GM12865 (cell line): ENCODE measurements around the gene YWHAQ.

Experiments used
- DNase-seq: peaks from one replicate; pipeline ENCODE4 v3.0.0; 2010; ENCODE audit warnings: low read depth
- H3K4me3 ChIP-seq: 2 replicates; pipeline ENCODE4 v1.5.1; 2011; ENCODE audit warnings: mild to moderate bottlenecking, low read depth, low read length, control low read depth
- CTCF ChIP-seq: IDR thresholded peaks from 2 replicates; pipeline ENCODE4 v1.5.1; 2011; ENCODE audit warnings: low read length, control low read depth, low read depth, inconsistent platforms; ENCODE audit not compliant: insufficient read depth; ENCODE audit errors: missing control alignments

YWHAQ gene

DNA sequence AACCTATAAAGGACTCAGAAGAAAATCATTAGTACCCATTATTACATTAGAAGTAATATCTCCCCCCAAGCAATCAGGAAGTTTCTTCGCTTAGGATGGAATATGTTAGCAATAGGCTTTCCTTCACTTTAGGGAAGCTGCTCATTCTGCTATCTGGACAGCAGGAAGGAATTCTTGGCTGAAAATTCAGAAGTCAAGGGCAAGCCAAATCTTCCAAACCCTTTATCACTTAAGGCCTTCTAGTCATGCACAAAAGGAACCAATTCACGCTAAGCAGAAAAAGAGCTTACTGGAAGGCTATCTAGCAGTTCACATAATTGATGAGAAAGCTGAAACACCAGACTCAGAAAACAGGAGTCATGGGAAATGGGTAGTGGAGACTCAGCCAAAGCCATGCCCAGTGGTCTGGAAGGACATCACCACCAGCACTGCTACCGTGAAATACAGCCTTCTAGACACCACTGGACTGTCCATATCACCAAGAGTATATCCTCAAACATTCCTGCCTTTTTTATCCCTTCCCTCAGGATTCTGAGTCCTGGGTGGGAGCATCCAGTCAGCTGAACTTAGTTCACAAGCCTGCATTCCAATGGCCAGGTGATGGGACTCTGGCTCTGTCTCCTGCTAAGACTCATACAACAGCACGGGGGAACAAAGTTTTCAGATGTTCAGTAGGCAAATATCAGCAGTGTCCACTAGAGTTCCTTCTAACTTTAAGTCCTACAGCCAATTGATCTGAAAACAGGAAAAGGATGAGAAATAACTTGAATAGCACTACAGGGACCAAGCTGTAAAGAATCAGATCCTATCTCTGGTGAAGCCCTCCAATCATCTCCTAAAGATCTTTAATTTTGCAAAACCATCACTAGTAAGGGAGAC lies 60.4 kb downstream of the YWHAQ start:
- no peak for DNase-seq

GRCh38 chr2:9565436-9566153 lies 65.2 kb downstream of the YWHAQ start:
- TF ChIP-seq CTCF: no peak
- H3K4me3 ChIP-seq: no peak overlapping the region
- DNase-seq: peak; percentile 22

More for the DNA sequence above, 60.4 kb downstream of the YWHAQ start:
- H3K4me3 ChIP-seq: no peak overlapping the region
- no peak for TF ChIP-seq CTCF

- DNase-seq: no peak
- H3K4me3 ChIP-seq: no peak overlapping the region
- no peak for TF ChIP-seq CTCF
Measured at GRCh38 chr2:9560628-9561027, 70.2 kb downstream of the YWHAQ start.

GRCh38 chr2:9558948-9559381 lies 71.8 kb downstream of the YWHAQ start:
- H3K4me3 ChIP-seq: no peak overlapping the region
- TF ChIP-seq CTCF: no peak
- peak; percentile 24 for DNase-seq

DNA sequence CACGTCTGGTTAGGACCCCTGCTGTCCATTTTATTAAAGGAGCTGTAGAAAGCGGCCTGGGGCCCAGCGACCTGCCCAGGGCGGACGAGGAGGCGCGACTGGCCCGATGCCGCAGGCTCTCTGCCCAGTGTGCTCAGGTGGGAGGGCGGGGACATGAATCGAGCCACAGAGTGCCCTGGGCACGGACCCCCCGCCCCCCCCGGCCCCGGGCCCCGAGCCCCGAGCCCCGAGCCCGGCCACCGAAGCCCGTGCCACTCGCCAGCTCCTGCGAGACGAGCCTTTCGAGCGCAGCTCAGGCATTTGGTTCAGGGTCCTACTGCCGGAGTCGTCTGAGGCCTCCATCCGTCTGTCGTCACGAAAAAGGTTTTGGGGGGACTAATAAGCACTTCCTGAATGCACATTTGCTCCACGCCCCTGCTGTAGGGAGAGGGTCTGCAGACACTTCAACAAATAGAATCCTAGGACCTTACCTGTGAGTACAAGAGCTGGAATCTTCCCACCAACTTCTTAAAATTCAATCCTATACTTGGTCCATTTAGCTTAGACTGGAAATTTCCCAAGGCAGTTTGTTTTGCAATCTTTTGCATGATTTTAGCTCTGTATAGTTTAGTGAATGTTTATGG lies 74.6 kb downstream of the YWHAQ start:
- peak; percentile 56 for DNase-seq
- no peak for TF ChIP-seq CTCF
- H3K4me3 ChIP-seq: peak overlapping the region; percentile 93

DNA sequence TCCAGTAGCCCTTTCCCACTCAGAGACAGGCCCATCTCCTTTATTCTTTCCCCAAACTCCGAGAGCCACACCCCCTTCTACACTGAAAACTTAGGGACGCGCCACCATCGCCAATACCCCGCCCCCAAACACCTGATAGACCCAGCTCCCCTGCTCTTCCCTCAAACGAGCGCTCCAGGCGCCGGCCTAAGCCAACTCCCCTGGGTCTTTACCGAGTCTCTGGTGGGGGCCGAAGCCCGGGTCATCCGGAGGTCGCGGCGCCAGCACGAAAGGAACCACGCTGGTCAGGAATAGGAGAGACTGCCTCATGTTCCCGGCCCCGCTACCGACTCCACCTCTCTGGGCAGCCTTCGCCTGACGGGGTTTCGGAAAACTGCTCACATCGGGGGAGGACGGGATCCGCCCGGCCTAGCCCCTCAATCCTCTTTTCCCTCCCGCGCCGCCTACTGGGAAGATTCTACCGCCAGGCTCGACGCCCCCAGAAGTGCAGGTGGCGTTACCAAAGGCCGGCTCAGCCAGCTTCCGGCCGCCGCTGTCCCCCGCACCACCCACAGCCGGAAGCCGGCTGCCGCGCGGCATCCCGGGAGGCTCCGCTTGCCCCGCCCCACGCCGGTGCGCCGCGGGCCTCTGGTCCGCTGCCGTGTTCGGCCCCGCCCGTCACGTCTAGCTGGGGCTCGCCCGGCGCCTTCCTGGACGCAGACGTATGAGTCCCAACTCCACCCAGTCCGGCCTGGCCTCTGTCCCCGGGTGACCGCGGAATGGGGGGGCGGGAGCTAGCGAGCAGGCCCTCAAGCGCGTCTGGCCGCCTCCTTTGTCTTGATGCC lies 75.3 kb downstream of the YWHAQ start, which contains the start of gene ADAM17:
TSS of gene ADAM17 (minus strand) at position 534 of the 824 bp plus-strand sequence. CDS start at position 309, 225 bp downstream.
- peak within 1 kb of the TSS; percentile 93 for H3K4me3 ChIP-seq
- peak; percentile 28 for TF ChIP-seq CTCF
- peak; percentile 98 for DNase-seq
